Fibroblast of the aortic adventitia (primary cell): ENCODE data around the gene BANF2. TPM values are rescaled to one million over a fixed set of nuclear protein-coding genes. Genes with fewer than 3 reads are reported as not detected.

Source experiments
- DNase-seq: peaks from one replicate; pipeline ENCODE4 v3.0.0-alpha.2; 2010; ENCODE audit warnings: low read depth
- H3K4me3 ChIP-seq: 2 replicates; pipeline ENCODE4 v1.5.1; 2011; ENCODE audit warnings: low read depth, mild to moderate bottlenecking, control low read depth, low read length, moderate library complexity
- total RNA-seq: library from RNA; depleted of rRNA; stranded (reverse); fragments of >200 nt; gene quantifications from 2 replicates; pipeline ENCODE4 v1.2.3, GENCODE V29; 2012; ENCODE audit warnings: low replicate concordance
- TF ChIP-seq, protein P1 (sequence below): IDR thresholded peaks from 2 replicates; pipeline ENCODE4 v1.5.1; 2011; ENCODE audit warnings: mild to moderate bottlenecking, low read length, control low read depth, inconsistent platforms; ENCODE audit not compliant: insufficient read depth

BANF2 gene
- total RNA-seq, 1 donor, result not detected

DNA sequence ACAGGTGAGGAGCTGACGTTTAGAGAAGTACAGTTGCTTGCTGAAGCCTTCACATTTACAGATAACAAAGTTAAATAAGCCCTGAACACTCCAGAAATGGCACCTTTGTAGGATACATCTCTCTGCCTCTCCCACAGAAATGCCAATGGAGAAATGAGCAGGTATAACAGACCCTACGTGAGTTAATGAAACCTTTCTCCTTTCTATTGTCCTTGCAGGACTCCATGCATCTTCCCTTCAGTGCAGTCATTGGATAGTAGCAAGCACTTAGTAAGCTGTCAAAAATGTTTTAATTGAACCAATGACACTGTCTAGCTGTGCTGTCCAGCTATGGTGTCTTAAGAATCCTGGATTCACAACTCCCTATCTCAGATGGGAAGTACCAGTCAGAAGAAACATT lies 9.6 kb upstream of the BANF2 start:
- DNase-seq, result no peak
- TF ChIP-seq, protein P1, sequence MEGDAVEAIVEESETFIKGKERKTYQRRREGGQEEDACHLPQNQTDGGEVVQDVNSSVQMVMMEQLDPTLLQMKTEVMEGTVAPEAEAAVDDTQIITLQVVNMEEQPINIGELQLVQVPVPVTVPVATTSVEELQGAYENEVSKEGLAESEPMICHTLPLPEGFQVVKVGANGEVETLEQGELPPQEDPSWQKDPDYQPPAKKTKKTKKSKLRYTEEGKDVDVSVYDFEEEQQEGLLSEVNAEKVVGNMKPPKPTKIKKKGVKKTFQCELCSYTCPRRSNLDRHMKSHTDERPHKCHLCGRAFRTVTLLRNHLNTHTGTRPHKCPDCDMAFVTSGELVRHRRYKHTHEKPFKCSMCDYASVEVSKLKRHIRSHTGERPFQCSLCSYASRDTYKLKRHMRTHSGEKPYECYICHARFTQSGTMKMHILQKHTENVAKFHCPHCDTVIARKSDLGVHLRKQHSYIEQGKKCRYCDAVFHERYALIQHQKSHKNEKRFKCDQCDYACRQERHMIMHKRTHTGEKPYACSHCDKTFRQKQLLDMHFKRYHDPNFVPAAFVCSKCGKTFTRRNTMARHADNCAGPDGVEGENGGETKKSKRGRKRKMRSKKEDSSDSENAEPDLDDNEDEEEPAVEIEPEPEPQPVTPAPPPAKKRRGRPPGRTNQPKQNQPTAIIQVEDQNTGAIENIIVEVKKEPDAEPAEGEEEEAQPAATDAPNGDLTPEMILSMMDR, result no peak
- no peak overlapping the region for H3K4me3 ChIP-seq

DNA sequence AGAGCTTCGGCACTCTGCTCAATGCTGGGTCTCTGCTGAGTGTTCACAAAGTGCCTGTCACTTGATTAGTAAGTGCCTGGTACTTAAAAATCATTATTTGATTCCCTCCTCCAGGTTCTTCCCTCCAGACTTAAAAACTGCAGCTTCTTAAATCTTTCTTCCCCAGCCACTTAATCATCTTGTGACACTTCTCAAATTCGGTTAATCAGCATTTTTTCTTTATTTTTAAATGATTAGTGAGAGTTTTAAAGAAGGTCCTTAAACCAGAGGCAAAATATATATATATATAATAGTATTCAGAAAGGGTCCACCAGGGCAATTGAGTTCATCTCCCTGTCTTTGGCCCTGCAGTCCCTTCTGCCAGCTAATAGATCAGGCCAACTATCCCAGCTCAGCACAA lies 8.0 kb upstream of the BANF2 start:
- DNase-seq, result no peak
- TF ChIP-seq, protein P1, result no peak
- H3K4me3 ChIP-seq, result no peak overlapping the region

DNA sequence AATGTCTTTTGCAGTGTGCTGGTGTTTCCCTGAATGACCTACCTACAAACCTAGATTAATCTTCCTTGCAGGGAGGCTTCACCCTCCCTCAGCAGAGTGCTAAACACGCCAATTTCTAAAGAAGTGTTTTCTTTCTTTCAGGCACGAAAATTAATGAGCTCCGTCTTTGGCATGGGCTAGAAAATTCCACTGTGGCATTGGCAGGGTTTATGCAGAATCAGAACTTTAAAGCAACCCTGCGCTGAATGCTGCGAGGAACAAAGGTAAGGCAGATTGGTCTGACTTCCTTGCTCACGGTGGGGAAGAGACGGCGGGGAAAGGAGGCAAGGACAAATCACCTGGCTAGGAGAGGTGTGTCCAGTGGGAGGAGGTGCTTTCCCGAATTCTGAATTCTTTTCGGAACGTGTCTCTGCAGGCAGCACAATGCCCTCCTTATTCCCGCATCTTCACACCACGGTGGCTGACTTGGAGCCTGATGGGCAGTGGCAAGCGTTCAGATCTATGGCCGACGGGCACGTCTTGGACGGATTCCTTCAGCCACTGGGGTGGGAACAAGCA lies 6.2 kb upstream of the BANF2 start:
- H3K4me3 ChIP-seq, result no peak overlapping the region
- TF ChIP-seq, protein P1, result no peak
- no peak for DNase-seq

DNA sequence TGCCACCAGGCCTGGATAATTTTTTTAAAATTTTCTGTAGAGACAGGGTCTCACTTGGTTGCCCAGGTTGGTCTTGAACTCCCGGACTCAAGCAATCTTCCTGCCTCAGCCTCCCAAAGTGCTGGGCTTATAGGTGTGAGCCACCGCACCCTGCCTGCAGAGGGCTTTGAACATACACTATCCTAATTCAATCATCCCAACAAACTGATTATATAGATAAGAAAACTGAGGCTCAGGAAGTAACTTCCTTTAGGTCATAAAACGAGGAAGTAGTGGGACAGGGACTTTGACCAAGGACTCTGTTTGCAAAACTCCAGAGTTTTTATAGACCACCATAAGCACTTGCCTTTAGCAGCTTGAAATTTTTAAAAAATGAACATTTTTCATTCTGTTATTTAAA lies 5.0 kb upstream of the BANF2 start:
- no peak for DNase-seq
- TF ChIP-seq, protein P1, result no peak
- H3K4me3 ChIP-seq, result no peak overlapping the region

GRCh38 chr20:17696287-17696686 lies 3.5 kb upstream of the BANF2 start:
- DNase-seq, result no peak
- no peak overlapping the region for H3K4me3 ChIP-seq
- TF ChIP-seq, protein P1, result no peak

DNA sequence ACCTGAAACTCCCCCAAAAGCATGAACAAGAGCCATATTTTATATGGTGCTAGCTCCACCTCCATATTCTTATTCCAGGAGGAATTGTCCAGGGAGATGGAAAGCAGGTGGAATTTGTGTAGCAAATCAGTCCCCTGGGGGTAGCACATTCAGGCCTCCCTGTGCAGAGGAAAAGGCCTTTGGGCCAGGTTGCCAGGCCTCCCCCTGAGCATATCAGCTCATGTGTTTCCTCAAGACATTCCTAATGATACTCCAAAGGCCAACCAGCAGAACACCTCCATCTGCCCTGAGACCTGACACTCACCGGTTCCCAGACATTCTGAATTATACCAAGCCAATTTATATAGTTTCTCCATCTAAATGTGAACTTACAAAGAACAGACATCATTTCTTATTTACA lies 2.6 kb upstream of the BANF2 start:
- TF ChIP-seq, protein P1, result no peak
- DNase-seq, result no peak
- no peak overlapping the region for H3K4me3 ChIP-seq

DNA sequence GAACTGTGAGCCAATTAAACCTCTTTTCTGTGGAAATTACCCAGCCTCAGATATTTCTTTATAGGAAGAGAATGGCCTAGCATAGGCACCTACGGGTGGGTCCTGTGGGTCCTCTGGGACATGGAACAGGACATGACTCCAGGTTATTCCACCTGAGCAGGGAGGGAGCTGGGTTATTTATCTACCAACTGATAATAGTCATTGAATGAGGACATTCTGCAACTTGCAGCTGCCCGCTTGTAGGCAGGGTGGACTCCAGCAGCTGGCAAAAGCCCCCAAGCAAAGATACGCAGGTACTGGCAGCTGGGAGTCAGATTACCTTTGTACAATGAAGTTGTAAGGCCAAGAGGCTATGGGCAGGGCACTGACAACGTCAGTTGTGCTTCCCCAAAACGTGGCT lies 1.4 kb upstream of the BANF2 start:
- no peak overlapping the region for H3K4me3 ChIP-seq
- TF ChIP-seq, protein P1, result no peak
- no peak for DNase-seq
